GM12878 (cell line): ENCODE results near the gene HLA-DPB1. TPM values are rescaled to one million over a fixed set of nuclear protein-coding genes. Genes with fewer than 3 reads are reported as not detected.

Source experiments
- CBFB ChIP-seq: IDR thresholded peaks from 2 replicates; pipeline ENCODE4 v1.6.1; 2016; ENCODE audit warnings: antibody characterized with exemption, low read depth
- CBX3 ChIP-seq: fragments of 200-600 bp; sonication (generic); IDR thresholded peaks from 2 replicates; pipeline ENCODE4 v1.6.1; 2016; ENCODE audit warnings: low read depth, borderline replicate concordance
- CHD2 ChIP-seq: IDR thresholded peaks from 2 replicates; pipeline ENCODE4 v1.6.1; 2011; ENCODE audit warnings: low read depth, low read length, improper control_type of control experiment, borderline replicate concordance
- DPF2 ChIP-seq: fragments of 450-650 bp; IDR thresholded peaks from 2 replicates; pipeline ENCODE4 v1.6.1; 2017; ENCODE audit warnings: mild to moderate bottlenecking
- EED ChIP-seq: sonication (generic); IDR thresholded peaks from 2 replicates; pipeline ENCODE4 v1.6.1; 2016; ENCODE audit warnings: antibody characterized with exemption, low read depth
- EP300 ChIP-seq, 2 experiments: fragments of 150-350 bp in 1 of 2; IDR thresholded peaks; 2 replicates each; pipeline ENCODE4 v1.6.1; 2011 to 2012; ENCODE audit warnings: low read depth in 2 of 2, low read length in 2 of 2, borderline replicate concordance in 1 of 2, improper control_type of control experiment in 1 of 2, inconsistent platforms in 1 of 2; ENCODE audit not compliant: control insufficient read depth in 1 of 2
- FOS ChIP-seq: IDR thresholded peaks from 3 replicates; pipeline ENCODE4 v1.6.1; 2011; ENCODE audit warnings: borderline replicate concordance; ENCODE audit not compliant: insufficient read length; ENCODE audit errors: extremely low read depth
- HCFC1 ChIP-seq: fragments of 150-350 bp; IDR thresholded peaks from 2 replicates; pipeline ENCODE4 v1.6.1; 2014; ENCODE audit warnings: low read length
- IKZF2 ChIP-seq, 2 experiments: fragments of 450-650 bp; IDR thresholded peaks; 2 replicates each; pipeline ENCODE4 v1.6.1; 2017; ENCODE audit warnings: mild to moderate bottlenecking in 2 of 2, moderate library complexity in 2 of 2
- JUNB ChIP-seq: IDR thresholded peaks from 2 replicates; pipeline ENCODE4 v1.6.1; 2016; ENCODE audit warnings: antibody characterized with exemption, mild to moderate bottlenecking
- JUND ChIP-seq: IDR thresholded peaks from 2 replicates; pipeline ENCODE4 v1.6.1; 2012; ENCODE audit warnings: low read depth, mild to moderate bottlenecking, low read length, improper control_type of control experiment, moderate library complexity
- NBN ChIP-seq: fragments of 450-650 bp; IDR thresholded peaks from 2 replicates; pipeline ENCODE4 v1.6.1; 2016
- PAX8 ChIP-seq: fragments of 450-650 bp; IDR thresholded peaks from 2 replicates; pipeline ENCODE4 v1.6.1; 2017; ENCODE audit warnings: mild to moderate bottlenecking, moderate library complexity
- POLR2A ChIP-seq: IDR thresholded peaks from 2 replicates; pipeline ENCODE4 v1.6.1; 2011; ENCODE audit warnings: low read depth, mild to moderate bottlenecking, low read length
- RAD21 ChIP-seq: IDR thresholded peaks from 2 replicates; pipeline ENCODE4 v1.6.1; 2011; ENCODE audit warnings: mild to moderate bottlenecking, low read depth, low read length, moderate library complexity; ENCODE audit not compliant: insufficient read depth
- RB1 ChIP-seq: fragments of 450-650 bp; formaldehyde crosslinking; IDR thresholded peaks from 2 replicates; pipeline ENCODE4 v1.6.1; 2017; ENCODE audit warnings: mild to moderate bottlenecking, borderline replicate concordance
- RCOR1 ChIP-seq: conservative IDR thresholded peaks from 2 replicates; pipeline ENCODE4 v1.6.1; 2012; ENCODE audit warnings: low read depth, low read length, improper control_type of control experiment
- RFX5 ChIP-seq: IDR thresholded peaks from 2 replicates; pipeline ENCODE4 v1.6.1; 2011; ENCODE audit warnings: low read depth, low read length, improper control_type of control experiment
- SIN3A ChIP-seq: IDR thresholded peaks from 2 replicates; pipeline ENCODE4 v1.6.1; 2012; ENCODE audit warnings: low read depth, low read length, improper control_type of control experiment
- SMAD5 ChIP-seq: IDR thresholded peaks from 2 replicates; pipeline ENCODE4 v1.6.1; 2016; ENCODE audit warnings: antibody characterized with exemption, low read depth
- SRF ChIP-seq, 2 experiments: IDR thresholded peaks; 2 replicates each; pipeline ENCODE4 v1.6.1; 2011; ENCODE audit warnings: low read depth in 2 of 2, low read length in 2 of 2, mild to moderate bottlenecking in 1 of 2, moderate library complexity in 1 of 2
- STAT1 ChIP-seq: fragments of 450-650 bp; conservative IDR thresholded peaks from 2 replicates; pipeline ENCODE4 v1.6.1; 2014; ENCODE audit warnings: antibody characterized with exemption, mild to moderate bottlenecking
- SUPT20H ChIP-seq: IDR thresholded peaks from 2 replicates; pipeline ENCODE4 v1.6.1; 2011; ENCODE audit warnings: low read depth, mild to moderate bottlenecking, low read length, moderate library complexity, borderline replicate concordance; ENCODE audit not compliant: control insufficient read depth
- TARDBP ChIP-seq: IDR thresholded peaks from 2 replicates; pipeline ENCODE4 v1.6.1; 2016; ENCODE audit warnings: borderline replicate concordance
- TCF3 ChIP-seq: IDR thresholded peaks from 2 replicates; pipeline ENCODE4 v1.6.1; 2012; ENCODE audit warnings: low read depth, mild to moderate bottlenecking, low read length, borderline replicate concordance; ENCODE audit not compliant: insufficient read depth
- WRNIP1 ChIP-seq: IDR thresholded peaks from 2 replicates; pipeline ENCODE4 v1.6.1; 2011; ENCODE audit warnings: low read depth, low read length, improper control_type of control experiment, borderline replicate concordance
- ZBTB33 ChIP-seq: fragments of 450-650 bp; IDR thresholded peaks from 2 replicates; pipeline ENCODE4 v1.6.1; 2017; ENCODE audit warnings: mild to moderate bottlenecking
- ZNF217 ChIP-seq: fragments of 450-650 bp; IDR thresholded peaks from 2 replicates; pipeline ENCODE4 v1.6.1; 2017; ENCODE audit warnings: antibody characterized with exemption, mild to moderate bottlenecking
- ZSCAN29 ChIP-seq: fragments of 450-650 bp; IDR thresholded peaks from 2 replicates; pipeline ENCODE4 v1.6.1; 2017; ENCODE audit warnings: mild to moderate bottlenecking, moderate library complexity
- polyA plus RNA-seq, 11 experiments: library from polyadenylated mRNA; depleted of rRNA in 4 of 11; unstranded in 6 of 11; stranded (reverse) in 5 of 11; fragments of >200 nt; fragmentation: Nextera tagmentation in 4 of 11; fragmentation: Illumina TruSeq in 1 of 11; extraction: Ambion mirVana in 4 of 11; extraction: Trizol in 1 of 11; gene quantifications; 1 replicate in 1 of 11; 2 replicates in 10 of 11; pipeline versions ENCODE4 v1.2.1 to v1.2.3, GENCODE V29; 2011 to 2016; ENCODE audit warnings: inconsistent platforms in 2 of 11, missing spikeins in 2 of 11, low read depth in 1 of 11
- total RNA-seq, 4 experiments: library from RNA; depleted of rRNA in 3 of 4; stranded (reverse); fragments of >200 nt in 3 of 4; fragmentation: Illumina TruSeq in 1 of 4; extraction: Trizol in 1 of 4; gene quantifications; 2 replicates each; pipeline versions ENCODE4 v1.2.1 to v1.2.3, GENCODE V29; 2013 to 2021
- TF ChIP-seq, protein P1 (sequence below): fragments of 450-650 bp; formaldehyde crosslinking; IDR thresholded peaks from 2 replicates; pipeline ENCODE4 v1.5.0; 2022; ENCODE audit warnings: mild to moderate bottlenecking, missing genetic modification characterization

The HLA-DPB1 gene
- total and polyA plus RNA-seq, 10 of the 15 experiments (the other 5 are each of a cell fraction or from before 2014, with no cell fraction given), result 101 to 675 (median 352) TPM

- TF ChIP-seq CBFB (0 out of 2 replicates have a peak, but pooled peaks have one; percentile 38), RFX5 (no peak), NBN (no peak), JUND (no peak), SUPT20H (no peak), SRF (IDR thresholded peaks at IDR 0.05; ENCODE audit: low read depth in 2 of 2, low read length in 2 of 2) (no peak), ZBTB33 (no peak), FOS (no peak), RAD21 (no peak), POLR2A (peak; percentile 61), IKZF2 (IDR thresholded peaks at IDR 0.05) (no peak), HCFC1 (no peak), ZSCAN29 (no peak), STAT1 (no peak), JUNB (no peak), SIN3A (no peak), SMAD5 (0 out of 2 replicates have a peak, but pooled peaks have one; percentile 26), TARDBP (no peak), CBX3 (no peak), TCF3 (no peak), CHD2 (no peak), EP300 (IDR thresholded peaks at IDR 0.05; ENCODE audit: borderline replicate concordance in 1 of 2, control insufficient read depth in 1 of 2, low read depth in 2 of 2, low read length in 2 of 2) (no peak), DPF2 (no peak), EED (no peak), ZNF217 (no peak), PAX8 (no peak), RB1 (no peak), RCOR1 (no peak), WRNIP1 (no peak)
- TF ChIP-seq, protein P1, sequence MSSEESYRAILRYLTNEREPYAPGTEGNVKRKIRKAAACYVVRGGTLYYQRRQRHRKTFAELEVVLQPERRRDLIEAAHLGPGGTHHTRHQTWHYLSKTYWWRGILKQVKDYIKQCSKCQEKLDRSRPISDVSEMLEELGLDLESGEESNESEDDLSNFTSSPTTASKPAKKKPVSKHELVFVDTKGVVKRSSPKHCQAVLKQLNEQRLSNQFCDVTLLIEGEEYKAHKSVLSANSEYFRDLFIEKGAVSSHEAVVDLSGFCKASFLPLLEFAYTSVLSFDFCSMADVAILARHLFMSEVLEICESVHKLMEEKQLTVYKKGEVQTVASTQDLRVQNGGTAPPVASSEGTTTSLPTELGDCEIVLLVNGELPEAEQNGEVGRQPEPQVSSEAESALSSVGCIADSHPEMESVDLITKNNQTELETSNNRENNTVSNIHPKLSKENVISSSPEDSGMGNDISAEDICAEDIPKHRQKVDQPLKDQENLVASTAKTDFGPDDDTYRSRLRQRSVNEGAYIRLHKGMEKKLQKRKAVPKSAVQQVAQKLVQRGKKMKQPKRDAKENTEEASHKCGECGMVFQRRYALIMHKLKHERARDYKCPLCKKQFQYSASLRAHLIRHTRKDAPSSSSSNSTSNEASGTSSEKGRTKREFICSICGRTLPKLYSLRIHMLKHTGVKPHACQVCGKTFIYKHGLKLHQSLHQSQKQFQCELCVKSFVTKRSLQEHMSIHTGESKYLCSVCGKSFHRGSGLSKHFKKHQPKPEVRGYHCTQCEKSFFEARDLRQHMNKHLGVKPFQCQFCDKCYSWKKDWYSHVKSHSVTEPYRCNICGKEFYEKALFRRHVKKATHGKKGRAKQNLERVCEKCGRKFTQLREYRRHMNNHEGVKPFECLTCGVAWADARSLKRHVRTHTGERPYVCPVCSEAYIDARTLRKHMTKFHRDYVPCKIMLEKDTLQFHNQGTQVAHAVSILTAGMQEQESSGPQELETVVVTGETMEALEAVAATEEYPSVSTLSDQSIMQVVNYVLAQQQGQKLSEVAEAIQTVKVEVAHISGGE (CRISPR knock-in tag), result no peak
Observed at GRCh38 chr6:33088931-33089620, 13.3 kb downstream of the HLA-DPB1 start (continued).
